Measurements from ENCODE around the gene BIN1.

- TF ChIP-seq CTCF (IDR thresholded peaks at IDR 0.05) (no peak), POLR2AphosphoS5 (IDR thresholded peaks at IDR 0.05) (no peak)
These were observed 95.2 kb downstream of the BIN1 start for GRCh38 chr2:127011796-127012195.

Data from gastroesophageal sphincter (tissue), 3 donors.